ENCODE data around the gene UGT2A1. TPM values are rescaled to one million over a fixed set of nuclear protein-coding genes. Genes with fewer than 3 reads are reported as not detected.

UGT2A1 gene
- total and polyA plus RNA-seq, 4 donors, result 0.05 to 6.6 (median 0.25) TPM

GRCh38 chr4:69689599-69689998, 36.6 kb upstream of the UGT2A1 start:
- no peak for DNase-seq (ENCODE audit: low spot score)
- Histone ChIP-seq H3K9me3 (ENCODE audit: control insufficient read depth in 4 of 4, low read length in 3 of 4) (no peaks in the 10 kb centered on the region), H3K4me3 (ENCODE audit: low read depth in 1 of 3, low read length in 3 of 3) (no peak overlapping the region), H3K27me3 (ENCODE audit: control insufficient read depth in 4 of 4, insufficient read depth in 4 of 4, low read length in 3 of 4) (no peaks in the 10 kb centered on the region), H3K36me3 (ENCODE audit: control insufficient read depth in 4 of 4, insufficient read depth in 3 of 4, low read depth in 1 of 4, low read length in 3 of 4) (no peaks in the 10 kb centered on the region), H3K9ac (ENCODE audit: low read depth in 1 of 2, low read length in 2 of 2) (peak overlapping the region; percentile 47 to 73), H3K27ac (ENCODE audit: low read depth in 1 of 2, low read length in 2 of 2) (no peak overlapping the region), H3K4me1 (ENCODE audit: control insufficient read depth in 4 of 4, insufficient read depth in 4 of 4, low read length in 3 of 4) (peaks cover 0 to 7% (median 4%) of the 10 kb centered on the region in 4 donors)
- 0% methylated on average over 1 of the region's 1 CpG for WGBS
- TF ChIP-seq RXRA (IDR thresholded peaks at IDR 0.05) (no peak), NR2F2 (IDR thresholded peaks at IDR 0.05) (no peak), HNF4A (conservative IDR thresholded peaks at IDR 0.05) (no peak), YY1 (IDR thresholded peaks at IDR 0.05) (no peak), TAF1 (conservative IDR thresholded peaks at IDR 0.05) (no peak), CTCF (IDR thresholded peaks at IDR 0.05; ENCODE audit: low read depth, low read length, missing input control) (peak; percentile 74), HNF4G (IDR thresholded peaks at IDR 0.05) (no peak), GABPA (IDR thresholded peaks at IDR 0.05 in 1 of 2, conservative IDR thresholded peaks at IDR 0.05 in 1 of 2) (no peak), FOXA1 (IDR thresholded peaks at IDR 0.05) (no peak), JUND (IDR thresholded peaks at IDR 0.05) (no peak), EGR1 (IDR thresholded peaks at IDR 0.05; ENCODE audit: low read depth in 2 of 2) (no peak), SP1 (IDR thresholded peaks at IDR 0.05) (no peak), RAD21 (IDR thresholded peaks at IDR 0.05) (peak; percentile 93 to 95)
- TF ChIP-seq, protein P1, sequence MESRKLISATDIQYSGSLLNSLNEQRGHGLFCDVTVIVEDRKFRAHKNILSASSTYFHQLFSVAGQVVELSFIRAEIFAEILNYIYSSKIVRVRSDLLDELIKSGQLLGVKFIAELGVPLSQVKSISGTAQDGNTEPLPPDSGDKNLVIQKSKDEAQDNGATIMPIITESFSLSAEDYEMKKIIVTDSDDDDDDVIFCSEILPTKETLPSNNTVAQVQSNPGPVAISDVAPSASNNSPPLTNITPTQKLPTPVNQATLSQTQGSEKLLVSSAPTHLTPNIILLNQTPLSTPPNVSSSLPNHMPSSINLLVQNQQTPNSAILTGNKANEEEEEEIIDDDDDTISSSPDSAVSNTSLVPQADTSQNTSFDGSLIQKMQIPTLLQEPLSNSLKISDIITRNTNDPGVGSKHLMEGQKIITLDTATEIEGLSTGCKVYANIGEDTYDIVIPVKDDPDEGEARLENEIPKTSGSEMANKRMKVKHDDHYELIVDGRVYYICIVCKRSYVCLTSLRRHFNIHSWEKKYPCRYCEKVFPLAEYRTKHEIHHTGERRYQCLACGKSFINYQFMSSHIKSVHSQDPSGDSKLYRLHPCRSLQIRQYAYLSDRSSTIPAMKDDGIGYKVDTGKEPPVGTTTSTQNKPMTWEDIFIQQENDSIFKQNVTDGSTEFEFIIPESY (IDR thresholded peaks at IDR 0.05), result no peak
- TF ChIP-seq, protein P2, sequence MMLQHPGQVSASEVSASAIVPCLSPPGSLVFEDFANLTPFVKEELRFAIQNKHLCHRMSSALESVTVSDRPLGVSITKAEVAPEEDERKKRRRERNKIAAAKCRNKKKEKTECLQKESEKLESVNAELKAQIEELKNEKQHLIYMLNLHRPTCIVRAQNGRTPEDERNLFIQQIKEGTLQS (IDR thresholded peaks at IDR 0.05), result no peak
- TF ChIP-seq, protein P3, sequence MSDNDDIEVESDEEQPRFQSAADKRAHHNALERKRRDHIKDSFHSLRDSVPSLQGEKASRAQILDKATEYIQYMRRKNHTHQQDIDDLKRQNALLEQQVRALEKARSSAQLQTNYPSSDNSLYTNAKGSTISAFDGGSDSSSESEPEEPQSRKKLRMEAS (IDR thresholded peaks at IDR 0.05), result no peak
- TF ChIP-seq, protein P4, sequence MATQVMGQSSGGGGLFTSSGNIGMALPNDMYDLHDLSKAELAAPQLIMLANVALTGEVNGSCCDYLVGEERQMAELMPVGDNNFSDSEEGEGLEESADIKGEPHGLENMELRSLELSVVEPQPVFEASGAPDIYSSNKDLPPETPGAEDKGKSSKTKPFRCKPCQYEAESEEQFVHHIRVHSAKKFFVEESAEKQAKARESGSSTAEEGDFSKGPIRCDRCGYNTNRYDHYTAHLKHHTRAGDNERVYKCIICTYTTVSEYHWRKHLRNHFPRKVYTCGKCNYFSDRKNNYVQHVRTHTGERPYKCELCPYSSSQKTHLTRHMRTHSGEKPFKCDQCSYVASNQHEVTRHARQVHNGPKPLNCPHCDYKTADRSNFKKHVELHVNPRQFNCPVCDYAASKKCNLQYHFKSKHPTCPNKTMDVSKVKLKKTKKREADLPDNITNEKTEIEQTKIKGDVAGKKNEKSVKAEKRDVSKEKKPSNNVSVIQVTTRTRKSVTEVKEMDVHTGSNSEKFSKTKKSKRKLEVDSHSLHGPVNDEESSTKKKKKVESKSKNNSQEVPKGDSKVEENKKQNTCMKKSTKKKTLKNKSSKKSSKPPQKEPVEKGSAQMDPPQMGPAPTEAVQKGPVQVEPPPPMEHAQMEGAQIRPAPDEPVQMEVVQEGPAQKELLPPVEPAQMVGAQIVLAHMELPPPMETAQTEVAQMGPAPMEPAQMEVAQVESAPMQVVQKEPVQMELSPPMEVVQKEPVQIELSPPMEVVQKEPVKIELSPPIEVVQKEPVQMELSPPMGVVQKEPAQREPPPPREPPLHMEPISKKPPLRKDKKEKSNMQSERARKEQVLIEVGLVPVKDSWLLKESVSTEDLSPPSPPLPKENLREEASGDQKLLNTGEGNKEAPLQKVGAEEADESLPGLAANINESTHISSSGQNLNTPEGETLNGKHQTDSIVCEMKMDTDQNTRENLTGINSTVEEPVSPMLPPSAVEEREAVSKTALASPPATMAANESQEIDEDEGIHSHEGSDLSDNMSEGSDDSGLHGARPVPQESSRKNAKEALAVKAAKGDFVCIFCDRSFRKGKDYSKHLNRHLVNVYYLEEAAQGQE (IDR thresholded peaks at IDR 0.05), result no peak
